Mucosa of stomach (tissue), 1 donor: ENCODE measurements around the gene EBF3.

Experiments used
- H3K27me3 ChIP-seq: one replicate; pipeline ENCODE4 v1.7.0; 2013; ENCODE audit warnings: mild to moderate bottlenecking, low read length; ENCODE audit not compliant: control insufficient read depth, insufficient read depth
- H3K36me3 ChIP-seq: one replicate; pipeline ENCODE4 v1.7.0; 2013; ENCODE audit warnings: low read length; ENCODE audit not compliant: control insufficient read depth, insufficient read depth
- H3K4me1 ChIP-seq: one replicate; pipeline ENCODE4 v1.7.0; 2013; ENCODE audit warnings: mild to moderate bottlenecking, low read length; ENCODE audit not compliant: control insufficient read depth, insufficient read depth
- H3K4me3 ChIP-seq: one replicate; pipeline ENCODE4 v1.7.0; 2013; ENCODE audit warnings: low read length
- H3K9ac ChIP-seq: one replicate; pipeline ENCODE4 v1.7.0; 2013; ENCODE audit warnings: mild to moderate bottlenecking, low read length, moderate library complexity
- H3K9me3 ChIP-seq: one replicate; pipeline ENCODE4 v1.7.0; 2013; ENCODE audit warnings: mild to moderate bottlenecking, low read length, moderate library complexity; ENCODE audit not compliant: control insufficient read depth
- donor health status: Pancreatic carcinoma.

EBF3 gene, protein sequence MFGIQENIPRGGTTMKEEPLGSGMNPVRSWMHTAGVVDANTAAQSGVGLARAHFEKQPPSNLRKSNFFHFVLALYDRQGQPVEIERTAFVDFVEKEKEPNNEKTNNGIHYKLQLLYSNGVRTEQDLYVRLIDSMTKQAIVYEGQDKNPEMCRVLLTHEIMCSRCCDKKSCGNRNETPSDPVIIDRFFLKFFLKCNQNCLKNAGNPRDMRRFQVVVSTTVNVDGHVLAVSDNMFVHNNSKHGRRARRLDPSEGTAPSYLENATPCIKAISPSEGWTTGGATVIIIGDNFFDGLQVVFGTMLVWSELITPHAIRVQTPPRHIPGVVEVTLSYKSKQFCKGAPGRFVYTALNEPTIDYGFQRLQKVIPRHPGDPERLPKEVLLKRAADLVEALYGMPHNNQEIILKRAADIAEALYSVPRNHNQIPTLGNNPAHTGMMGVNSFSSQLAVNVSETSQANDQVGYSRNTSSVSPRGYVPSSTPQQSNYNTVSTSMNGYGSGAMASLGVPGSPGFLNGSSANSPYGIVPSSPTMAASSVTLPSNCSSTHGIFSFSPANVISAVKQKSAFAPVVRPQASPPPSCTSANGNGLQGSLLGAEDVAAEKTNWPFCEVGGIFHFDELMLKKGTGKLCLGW

DNA sequence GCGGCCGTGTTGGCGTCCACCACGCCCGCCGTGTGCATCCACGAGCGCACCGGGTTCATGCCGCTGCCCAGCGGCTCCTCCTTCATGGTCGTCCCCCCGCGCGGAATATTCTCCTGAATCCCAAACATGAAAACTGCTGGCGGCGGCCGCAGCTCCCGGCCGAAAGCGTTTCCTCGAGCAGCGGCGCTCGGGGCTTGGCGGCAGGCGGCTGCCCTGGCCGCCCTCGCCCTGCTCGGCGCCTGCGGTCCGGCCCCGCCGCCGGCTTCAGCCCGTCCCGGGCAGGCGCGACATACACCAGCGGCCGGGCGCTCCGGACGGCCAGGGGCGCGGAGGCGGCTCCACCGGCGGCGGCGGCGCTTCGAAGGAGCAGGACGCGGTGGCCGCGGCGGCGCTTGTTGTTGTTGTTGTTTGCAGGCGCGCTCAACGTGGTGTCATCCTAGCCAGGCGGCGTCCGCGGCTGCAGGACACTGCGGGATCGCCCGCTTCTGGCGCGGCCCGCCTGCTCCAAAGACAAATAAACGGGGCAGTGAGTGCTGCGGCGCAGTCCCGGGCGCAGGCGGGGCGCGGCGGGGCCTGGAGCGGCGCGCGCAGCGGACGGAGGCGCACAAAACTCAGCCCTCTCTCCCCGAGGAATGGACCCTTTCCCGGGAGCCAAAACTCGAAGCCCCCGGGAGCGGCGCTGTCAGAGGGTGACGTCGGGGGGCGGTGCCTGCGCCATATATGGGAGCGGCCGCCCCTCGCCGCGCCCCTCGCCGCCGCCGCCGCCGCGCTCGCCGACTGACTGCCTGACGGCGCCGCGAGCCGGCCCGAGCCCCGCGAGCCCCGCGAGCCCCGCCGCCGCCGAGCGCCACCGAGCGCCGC is at the start of gene EBF3:
Gene EBF3 (minus strand): TSS at position 634 of the 861 bp plus-strand sequence. CDS start 506 bp downstream, at position 128.
- Histone ChIP-seq H3K36me3 (no peaks in the 10 kb centered on the region), H3K4me3 (no peak within 1 kb of the TSS), H3K4me1 (peaks cover 22% of the 10 kb centered on the region), H3K9me3 (no peaks in the 10 kb centered on the region), H3K27me3 (peaks cover 90% of the 10 kb centered on the region), H3K9ac (no peak within 1 kb of the TSS)

DNA sequence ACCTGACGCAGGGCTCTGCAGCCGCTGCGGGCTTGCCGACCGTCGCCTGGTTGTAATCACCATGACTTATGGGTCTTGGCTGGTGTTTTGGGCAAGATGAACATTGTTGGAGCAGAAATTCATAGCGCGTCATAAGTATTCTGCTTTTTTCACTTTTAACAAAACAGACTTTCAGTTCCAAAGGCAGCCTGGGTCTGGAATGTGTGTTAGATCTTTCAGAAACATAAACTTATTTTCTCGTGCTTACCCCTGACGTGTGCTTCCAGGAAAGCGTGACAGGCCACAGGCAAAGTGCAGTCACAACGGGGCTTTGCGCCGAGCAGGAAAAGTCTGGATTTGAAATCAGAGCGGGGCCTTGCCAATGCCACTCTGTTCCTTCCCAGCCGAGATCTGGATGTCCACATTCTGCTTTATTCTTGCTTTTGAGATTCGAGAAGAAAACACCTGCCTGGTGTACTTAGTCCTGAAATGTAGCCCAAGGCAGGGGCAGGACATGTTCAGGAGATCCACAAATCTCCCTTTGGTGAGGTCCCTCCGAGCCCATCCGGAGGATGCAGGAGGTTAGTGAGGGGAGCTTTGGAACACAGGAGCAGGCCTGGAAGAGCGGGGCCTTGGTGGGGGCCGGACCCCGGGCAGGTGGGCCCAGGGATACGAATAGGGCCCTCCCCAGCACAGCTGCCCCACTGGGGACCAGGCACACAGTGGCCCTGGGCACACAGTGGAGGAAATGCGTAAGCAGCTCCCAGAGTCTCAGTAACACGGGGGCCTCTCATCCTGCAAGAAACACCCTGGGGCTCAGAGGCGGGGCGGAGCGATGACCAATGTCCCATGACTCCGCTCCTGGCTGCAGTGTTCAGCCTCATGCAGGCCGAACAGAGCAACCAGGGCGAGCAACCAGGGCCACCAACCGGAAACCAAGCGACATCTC is 49.5 kb upstream of the EBF3 start:
- H3K27me3 ChIP-seq, result peaks cover 3% of the 10 kb centered on the region

DNA sequence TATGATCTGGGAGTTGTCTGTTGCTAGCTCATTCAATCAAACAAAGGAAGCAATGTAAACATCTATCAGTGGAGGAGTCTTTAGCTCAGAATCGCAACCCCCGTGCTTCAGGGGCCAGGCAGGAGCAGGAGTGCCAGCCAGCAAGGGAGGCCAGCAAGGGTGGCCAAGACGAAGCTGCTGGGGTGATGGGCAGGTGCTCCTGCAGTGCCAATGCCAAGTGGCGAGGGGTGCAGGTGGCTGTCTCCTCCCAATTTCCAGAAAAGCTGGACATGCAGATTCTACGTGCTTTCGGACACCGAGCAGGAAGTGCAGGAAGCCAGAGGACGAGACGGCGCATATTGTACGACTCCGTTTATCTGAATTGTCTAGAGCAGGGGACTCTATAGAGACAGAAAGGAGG is 48.1 kb upstream of the EBF3 start:
- Histone ChIP-seq H3K4me3 (no peak overlapping the region), H3K36me3 (no peaks in the 10 kb centered on the region), H3K9me3 (no peaks in the 10 kb centered on the region), H3K27me3 (peaks cover 3% of the 10 kb centered on the region), H3K4me1 (no peaks in the 10 kb centered on the region), H3K9ac (no peak overlapping the region)

More for the DNA sequence above, 49.5 kb upstream of the EBF3 start:
- no peak overlapping the region for H3K9ac ChIP-seq
- H3K4me1 ChIP-seq, result no peaks in the 10 kb centered on the region
- H3K4me3 ChIP-seq, result no peak overlapping the region
- H3K9me3 ChIP-seq, result no peaks in the 10 kb centered on the region
- no peaks in the 10 kb centered on the region for H3K36me3 ChIP-seq

DNA sequence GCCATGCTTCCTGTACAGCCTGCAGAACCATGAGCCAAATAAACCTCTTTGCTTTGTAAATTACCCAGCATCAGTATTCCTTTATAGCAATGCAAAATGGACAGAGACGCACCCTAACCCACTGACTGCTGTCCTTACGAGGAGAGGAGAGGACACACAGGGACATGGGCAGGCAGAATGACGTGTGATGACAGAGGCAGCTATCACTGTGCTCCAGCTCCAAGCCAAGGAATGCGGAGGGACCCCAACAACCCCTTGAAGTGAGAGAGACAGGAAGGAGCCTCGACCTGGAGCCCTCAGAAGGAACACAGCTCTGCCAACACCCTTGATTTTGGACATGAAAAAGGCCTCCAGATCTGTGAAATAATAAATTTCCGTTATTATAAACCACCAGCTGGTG is 46.6 kb upstream of the EBF3 start:
- H3K9ac ChIP-seq, result no peak overlapping the region
- H3K27me3 ChIP-seq, result peaks cover 3% of the 10 kb centered on the region
- no peaks in the 10 kb centered on the region for H3K9me3 ChIP-seq
- no peaks in the 10 kb centered on the region for H3K4me1 ChIP-seq
- no peaks in the 10 kb centered on the region for H3K36me3 ChIP-seq
- H3K4me3 ChIP-seq, result no peak overlapping the region

DNA sequence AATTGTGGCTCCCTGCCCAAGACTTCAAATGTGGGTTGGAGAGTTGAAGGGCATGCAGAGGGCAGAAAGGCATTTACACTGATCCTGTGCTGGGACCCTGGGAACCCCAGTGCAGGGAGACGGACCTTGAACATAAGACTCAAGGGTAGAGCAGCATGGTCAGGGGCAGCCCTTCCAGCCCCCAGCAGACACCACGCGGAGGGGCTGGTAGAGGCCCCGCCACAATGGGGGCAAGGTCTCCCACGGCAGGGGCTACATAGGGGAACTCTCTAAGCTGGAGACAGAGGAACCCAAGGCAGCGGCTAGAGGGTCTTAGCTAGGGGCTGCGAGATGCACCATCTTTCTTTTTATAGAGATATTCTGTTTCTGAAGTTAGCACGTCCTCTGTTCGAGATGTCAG is 45.2 kb upstream of the EBF3 start:
- Histone ChIP-seq H3K4me1 (no peaks in the 10 kb centered on the region), H3K27me3 (peaks cover 3% of the 10 kb centered on the region), H3K36me3 (no peaks in the 10 kb centered on the region), H3K4me3 (no peak overlapping the region), H3K9ac (no peak overlapping the region), H3K9me3 (no peaks in the 10 kb centered on the region)

DNA sequence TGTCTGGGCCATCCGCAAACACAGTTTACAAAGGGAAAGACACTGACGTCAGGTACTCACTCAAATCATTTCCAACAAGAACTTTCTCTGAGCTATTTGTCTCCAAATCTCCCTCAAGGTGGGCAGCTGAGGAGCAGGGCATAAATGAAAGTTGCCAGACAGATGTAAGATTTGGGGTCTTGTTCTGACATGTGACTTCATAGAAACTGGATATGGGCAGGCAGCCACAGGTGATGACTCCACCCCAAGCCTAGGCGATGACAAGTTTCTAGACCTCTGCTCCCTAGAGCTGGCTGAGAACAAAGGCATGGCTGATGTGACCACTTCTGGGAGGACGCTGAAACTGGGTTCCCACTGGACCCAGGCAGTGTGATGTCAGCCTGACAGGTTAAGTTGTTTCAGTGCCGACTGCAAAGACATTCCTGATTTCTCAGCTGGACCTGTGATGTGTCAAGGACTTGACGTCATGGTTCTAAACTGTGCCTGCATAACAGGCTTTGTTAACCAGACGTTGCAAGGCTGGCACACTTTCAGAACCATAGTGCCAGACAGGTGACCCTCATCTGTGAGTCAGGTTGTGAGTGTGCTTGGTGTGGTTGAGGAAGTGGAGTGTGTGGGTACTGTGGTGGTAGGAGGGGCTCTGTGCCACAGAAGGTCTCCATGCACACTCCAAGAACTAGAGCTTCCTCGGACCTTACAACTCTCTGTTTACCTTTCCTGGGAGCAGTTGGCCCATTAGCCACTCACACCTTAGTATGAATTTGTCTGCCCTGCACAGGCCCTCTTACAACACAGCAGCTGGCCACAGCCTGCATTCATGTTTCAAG is 39.9 kb upstream of the EBF3 start:
- H3K36me3 ChIP-seq, result no peaks in the 10 kb centered on the region
- no peaks in the 10 kb centered on the region for H3K4me1 ChIP-seq
- no peaks in the 10 kb centered on the region for H3K9me3 ChIP-seq
- H3K4me3 ChIP-seq, result no peak overlapping the region
- H3K9ac ChIP-seq, result no peak overlapping the region
- no peaks in the 10 kb centered on the region for H3K27me3 ChIP-seq

DNA sequence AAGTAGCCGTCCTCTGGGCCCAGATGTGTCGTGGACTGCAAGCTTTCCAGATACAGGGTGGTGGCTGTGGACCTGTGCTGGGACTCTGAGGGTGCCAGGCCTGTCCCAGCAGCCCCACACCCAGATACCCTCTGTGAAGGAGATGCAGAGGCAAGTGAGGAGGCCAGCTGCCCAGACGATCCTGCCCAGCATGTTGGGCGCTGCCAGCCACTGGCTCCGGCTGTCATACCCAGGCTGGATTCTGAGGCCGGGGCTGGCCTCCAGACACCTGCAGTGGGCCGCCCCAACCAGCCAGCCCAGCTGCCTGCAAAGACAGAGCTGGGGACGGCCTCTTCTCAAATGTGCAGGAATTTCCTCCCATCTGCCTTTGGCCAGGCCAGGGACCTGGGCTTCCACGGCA is 39.1 kb upstream of the EBF3 start:
- no peaks in the 10 kb centered on the region for H3K27me3 ChIP-seq
- no peaks in the 10 kb centered on the region for H3K4me1 ChIP-seq
- no peak overlapping the region for H3K9ac ChIP-seq
- no peaks in the 10 kb centered on the region for H3K9me3 ChIP-seq
- H3K4me3 ChIP-seq, result no peak overlapping the region
- H3K36me3 ChIP-seq, result no peaks in the 10 kb centered on the region

DNA sequence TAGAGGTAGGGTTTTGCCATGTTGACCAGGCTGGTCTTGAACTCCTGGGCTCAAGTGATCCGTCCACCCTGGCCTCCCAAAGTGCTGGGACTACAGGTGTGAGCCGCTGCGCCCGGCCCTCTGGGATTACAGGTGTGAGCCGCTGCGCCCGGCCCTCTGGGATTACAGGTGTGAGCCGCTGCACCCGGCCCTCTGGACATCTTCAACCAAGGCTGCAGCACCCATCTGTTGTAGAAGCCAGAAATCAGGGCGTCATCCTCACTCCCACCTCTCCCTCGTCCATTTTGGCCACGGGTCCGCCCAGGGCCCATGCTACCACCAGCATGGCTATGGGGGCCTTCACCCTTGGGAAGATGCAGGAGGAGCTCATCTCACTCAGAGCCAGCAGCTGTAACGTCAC is 38.5 kb upstream of the EBF3 start:
- no peaks in the 10 kb centered on the region for H3K27me3 ChIP-seq
- H3K4me3 ChIP-seq, result no peak overlapping the region
- H3K9me3 ChIP-seq, result no peaks in the 10 kb centered on the region
- H3K4me1 ChIP-seq, result no peaks in the 10 kb centered on the region
- no peaks in the 10 kb centered on the region for H3K36me3 ChIP-seq
- H3K9ac ChIP-seq, result no peak overlapping the region

DNA sequence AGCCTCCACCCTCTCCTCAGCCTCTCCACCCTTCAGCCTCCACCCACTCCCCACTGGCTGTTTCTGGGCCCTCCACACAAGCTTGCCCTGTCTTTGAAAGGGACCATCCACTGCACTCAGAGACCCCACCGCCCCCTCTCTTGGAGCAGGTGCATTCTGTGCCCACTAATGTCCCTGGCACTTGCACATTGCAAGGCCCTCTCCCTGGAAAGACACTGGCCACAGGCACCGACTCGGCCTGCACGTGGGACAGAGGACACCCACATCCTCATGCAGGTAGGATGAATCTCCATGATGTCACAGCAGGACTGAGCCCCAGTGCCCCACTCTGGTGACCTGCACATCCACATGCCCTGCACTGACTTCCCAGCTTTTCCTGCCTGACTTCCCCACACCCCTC is 36.8 kb upstream of the EBF3 start:
- Histone ChIP-seq H3K27me3 (no peaks in the 10 kb centered on the region), H3K36me3 (no peaks in the 10 kb centered on the region), H3K9me3 (no peaks in the 10 kb centered on the region), H3K4me1 (no peaks in the 10 kb centered on the region), H3K4me3 (no peak overlapping the region), H3K9ac (no peak overlapping the region)

DNA sequence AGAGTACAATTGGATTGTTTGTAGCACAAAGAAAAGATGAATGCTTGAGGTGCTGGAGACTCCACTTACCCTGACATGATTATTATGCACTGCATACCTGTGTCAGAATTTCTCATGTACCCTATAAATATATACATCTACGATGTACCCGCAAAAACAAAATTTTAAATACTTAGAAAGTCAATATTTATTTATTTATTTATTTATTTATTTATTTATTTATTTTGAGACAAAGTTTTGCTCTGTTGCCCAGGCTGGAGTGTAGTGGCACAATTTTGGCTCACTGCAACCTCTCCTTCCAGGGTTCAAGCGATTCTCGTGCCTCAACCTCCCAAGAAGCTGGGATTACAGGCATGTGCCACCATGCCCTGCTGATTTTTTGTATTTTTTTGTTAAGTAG is 35.1 kb upstream of the EBF3 start:
- Histone ChIP-seq H3K9ac (no peak overlapping the region), H3K4me3 (no peak overlapping the region), H3K36me3 (no peaks in the 10 kb centered on the region), H3K27me3 (no peaks in the 10 kb centered on the region), H3K4me1 (no peaks in the 10 kb centered on the region), H3K9me3 (no peaks in the 10 kb centered on the region)

DNA sequence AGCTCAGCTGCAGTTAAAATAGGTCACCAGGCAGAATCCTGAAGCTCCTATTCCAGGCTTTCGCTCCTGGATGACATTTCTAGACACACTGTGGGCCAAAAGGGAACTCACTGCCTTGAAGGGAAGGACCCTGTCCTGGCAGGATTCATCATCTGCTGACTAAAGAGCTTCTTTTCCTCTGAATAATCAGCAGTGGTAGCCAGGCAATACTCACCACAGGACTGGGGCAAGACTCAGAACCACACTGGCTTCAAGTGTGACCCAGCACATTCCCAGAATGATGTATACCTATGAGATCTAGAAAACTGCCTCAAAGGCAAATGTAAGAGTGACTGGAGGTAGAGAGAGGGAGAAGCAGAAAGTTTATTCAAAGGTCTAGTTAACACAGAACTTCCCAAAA is 29.5 kb upstream of the EBF3 start:
- Histone ChIP-seq H3K9ac (no peak overlapping the region), H3K27me3 (no peaks in the 10 kb centered on the region), H3K36me3 (no peaks in the 10 kb centered on the region), H3K9me3 (no peaks in the 10 kb centered on the region), H3K4me1 (no peaks in the 10 kb centered on the region), H3K4me3 (no peak overlapping the region)
